Retinal pigment epithelial cell (primary cell): Measurements from ENCODE around the gene RNF126.

Experiments used
- DNase-seq: peaks from one replicate; pipeline ENCODE4 v3.0.0-alpha.2; 2010; ENCODE audit warnings: low read depth
- H3K4me3 ChIP-seq: 2 replicates; pipeline ENCODE4 v1.5.1; 2011; ENCODE audit warnings: mild to moderate bottlenecking, low read length, control low read depth, moderate library complexity
- CTCF ChIP-seq: conservative IDR thresholded peaks from 2 replicates; pipeline ENCODE4 v1.5.1; 2011; ENCODE audit warnings: low read depth, low read length, control low read depth, inconsistent platforms

The RNF126 gene

GRCh38 chr19:690203-690602 is 27.2 kb upstream of the RNF126 start:
- TF ChIP-seq CTCF = no peak
- no peak for DNase-seq
- H3K4me3 ChIP-seq = no peak overlapping the region

- no peak overlapping the region for H3K4me3 ChIP-seq
- no peak for TF ChIP-seq CTCF
- DNase-seq = no peak
These were observed 26.0 kb upstream of the RNF126 start for GRCh38 chr19:688992-689391.

DNA sequence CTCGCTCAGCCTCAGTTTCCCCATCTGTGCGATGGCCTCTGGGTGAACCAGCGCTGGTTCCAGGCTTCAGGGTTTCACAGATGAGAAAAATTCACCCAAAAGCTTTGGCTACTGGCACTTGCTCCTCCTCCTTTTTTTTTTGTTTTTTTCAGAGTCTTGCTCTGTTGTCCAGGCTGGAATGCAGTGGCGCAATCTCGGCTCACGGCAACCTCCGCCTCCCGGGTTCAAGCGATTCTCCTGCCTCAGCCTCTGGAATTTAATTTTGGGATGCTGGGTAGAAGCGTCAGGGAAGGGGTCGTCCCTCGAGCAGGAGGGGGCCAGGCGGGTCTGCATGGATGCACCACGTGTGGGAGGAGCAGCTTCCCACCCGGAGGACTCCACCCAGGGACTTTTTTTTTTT is 25.2 kb upstream of the RNF126 start:
- H3K4me3 ChIP-seq = no peak overlapping the region
- TF ChIP-seq CTCF = no peak
- DNase-seq = no peak

DNA sequence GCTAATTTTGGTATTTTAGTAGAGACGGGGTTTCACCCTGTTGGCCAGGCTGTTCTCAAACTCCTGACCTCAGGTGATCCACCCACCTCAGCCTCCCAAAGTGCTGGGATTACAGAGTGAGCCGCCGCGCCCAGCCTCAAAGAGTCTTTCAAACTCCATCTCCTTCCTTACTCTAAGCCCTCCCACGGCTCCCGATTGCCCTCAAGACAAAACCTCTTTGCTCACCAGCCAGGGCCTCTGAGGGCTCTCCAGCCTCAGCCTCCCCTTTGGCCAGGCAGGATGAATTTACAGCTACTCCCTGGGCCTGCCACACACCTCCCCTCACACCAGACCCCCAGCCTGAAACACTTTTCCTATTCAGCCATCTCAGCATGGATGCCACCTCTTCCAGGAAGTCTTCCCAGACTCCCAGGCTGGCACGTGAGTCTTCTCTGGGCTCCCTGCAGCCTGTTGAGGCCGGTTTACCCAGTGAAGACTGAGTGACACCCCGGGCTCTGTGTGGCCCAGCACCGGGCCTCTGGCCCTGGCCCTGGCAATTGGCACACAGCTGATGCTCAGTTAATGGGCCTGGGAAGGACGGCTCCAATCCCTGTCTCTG is 24.7 kb upstream of the RNF126 start:
- no peak for DNase-seq
- no peak overlapping the region for H3K4me3 ChIP-seq
- no peak for TF ChIP-seq CTCF

- no peak for TF ChIP-seq CTCF
These were observed 23.7 kb upstream of the RNF126 start for GRCh38 chr19:686589-687297.

DNA sequence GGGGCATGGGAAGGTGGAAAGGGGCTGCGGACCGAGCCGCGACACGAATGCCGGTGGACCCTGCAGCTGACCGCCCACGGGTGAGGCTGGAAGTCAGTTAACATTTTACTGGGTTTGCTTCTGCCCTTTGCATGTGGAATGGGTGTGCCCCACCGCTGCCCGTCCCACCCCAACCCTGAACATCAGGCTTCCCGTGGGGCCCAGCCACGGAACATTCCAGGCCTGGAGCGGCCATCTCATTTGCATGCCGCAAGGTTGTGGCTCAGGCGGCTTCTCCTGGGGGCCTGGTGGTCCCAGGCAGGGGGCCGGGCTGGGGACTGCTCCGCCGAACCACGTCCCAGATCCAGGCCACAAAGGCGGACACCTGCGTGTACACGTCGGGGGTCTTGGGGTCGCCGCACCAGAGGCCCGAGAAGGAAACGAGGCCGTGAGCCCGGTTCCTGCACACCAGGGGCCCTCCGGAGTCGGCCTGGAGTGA is 22.5 kb upstream of the RNF126 start:
- no peak for TF ChIP-seq CTCF
- no peak for DNase-seq
- H3K4me3 ChIP-seq = no peak overlapping the region

More at GRCh38 chr19:686589-687297, 23.7 kb upstream of the RNF126 start:
- no peak for DNase-seq
- H3K4me3 ChIP-seq = no peak overlapping the region
